ENCODE data around the gene ARSH. TPM values are rescaled to one million over a fixed set of nuclear protein-coding genes. Genes with fewer than 3 reads are reported as not detected.
"Not testable (repeated sequence)": the region's sequence is repeated elsewhere in the genome, so short reads cannot be mapped to it uniquely, and the experiment has no call there.

ARSH gene, protein sequence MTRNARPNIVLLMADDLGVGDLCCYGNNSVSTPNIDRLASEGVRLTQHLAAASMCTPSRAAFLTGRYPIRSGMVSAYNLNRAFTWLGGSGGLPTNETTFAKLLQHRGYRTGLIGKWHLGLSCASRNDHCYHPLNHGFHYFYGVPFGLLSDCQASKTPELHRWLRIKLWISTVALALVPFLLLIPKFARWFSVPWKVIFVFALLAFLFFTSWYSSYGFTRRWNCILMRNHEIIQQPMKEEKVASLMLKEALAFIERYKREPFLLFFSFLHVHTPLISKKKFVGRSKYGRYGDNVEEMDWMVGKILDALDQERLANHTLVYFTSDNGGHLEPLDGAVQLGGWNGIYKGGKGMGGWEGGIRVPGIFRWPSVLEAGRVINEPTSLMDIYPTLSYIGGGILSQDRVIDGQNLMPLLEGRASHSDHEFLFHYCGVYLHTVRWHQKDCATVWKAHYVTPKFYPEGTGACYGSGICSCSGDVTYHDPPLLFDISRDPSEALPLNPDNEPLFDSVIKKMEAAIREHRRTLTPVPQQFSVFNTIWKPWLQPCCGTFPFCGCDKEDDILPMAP
- not detected for polyA plus RNA-seq (ENCODE audit: insufficient read length)

DNA sequence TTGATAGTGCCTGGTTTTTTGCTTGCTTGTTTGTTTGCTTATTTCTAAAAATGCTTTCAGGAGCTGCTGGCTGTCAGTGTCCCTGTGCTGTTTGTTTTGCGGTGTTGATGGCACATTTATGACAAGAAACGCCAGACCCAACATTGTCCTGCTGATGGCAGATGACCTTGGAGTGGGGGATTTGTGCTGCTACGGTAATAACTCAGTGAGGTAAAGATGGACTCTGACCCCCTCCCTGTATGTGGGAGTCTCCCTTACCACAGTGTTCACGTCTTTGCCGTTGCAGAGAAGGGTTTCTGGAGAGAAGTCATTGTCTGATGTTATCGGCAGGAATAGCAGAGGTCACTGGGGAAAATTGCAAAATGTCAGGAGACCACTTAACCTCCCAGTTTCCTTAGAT, at the start of gene ARSH:
Gene ARSH, plus strand, starts transcription at position 52 of the 400 bp plus-strand sequence. Its CDS starts 67 bp downstream, at position 119.
- no peak for DNase-seq

DNA sequence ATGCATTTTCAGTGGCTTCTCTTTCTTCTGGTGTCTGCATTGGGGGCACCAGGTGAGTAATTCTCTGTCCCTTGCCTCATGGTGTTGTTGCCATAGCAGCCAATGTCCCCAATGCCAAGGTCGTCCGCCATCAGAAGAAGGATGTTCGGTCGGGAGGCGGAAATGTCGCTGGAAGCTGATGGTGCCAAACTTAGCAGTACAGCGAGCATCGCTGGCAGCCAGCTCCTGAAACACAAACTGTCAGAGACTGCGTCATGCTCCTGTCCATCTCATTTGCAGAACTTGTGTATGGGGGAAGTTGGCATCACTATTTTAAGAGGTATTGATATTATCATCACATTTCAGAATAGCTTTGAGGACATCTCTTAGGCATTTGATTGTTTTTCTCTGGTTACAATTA, 48.1 kb upstream of the ARSH start:
- no peak for DNase-seq

DNA sequence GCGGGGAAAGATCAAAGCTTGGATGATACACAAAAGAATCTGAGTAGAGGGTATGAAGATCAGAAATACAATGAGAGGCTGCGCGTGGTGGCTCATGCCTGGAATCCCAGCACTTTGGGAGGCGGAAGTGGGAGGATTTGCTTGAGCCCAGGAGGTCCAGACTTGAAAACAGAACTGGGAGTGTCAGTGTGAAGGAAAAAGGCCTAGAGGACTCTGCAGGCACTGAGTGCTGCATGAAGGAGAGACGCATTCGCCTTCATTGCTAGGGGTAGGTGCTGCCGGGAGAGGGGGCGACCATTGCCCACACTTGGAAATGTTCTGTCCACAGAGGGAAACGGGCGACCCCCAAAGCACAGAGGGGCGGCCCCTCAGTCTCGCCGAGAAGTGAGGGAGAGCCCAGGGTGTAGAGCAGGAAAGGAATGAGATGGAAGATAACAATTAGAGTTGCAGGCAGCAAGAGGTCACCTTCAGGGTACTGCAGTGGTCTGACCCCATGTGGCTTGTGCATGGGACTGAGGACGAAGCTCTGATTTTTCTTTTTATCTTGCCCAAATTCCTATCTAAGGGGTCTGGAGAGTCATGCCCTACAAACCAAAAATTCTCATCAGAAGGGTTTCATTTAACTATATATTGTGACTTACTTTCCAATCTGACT, 45.4 kb upstream of the ARSH start:
- DNase-seq: no peak

DNA sequence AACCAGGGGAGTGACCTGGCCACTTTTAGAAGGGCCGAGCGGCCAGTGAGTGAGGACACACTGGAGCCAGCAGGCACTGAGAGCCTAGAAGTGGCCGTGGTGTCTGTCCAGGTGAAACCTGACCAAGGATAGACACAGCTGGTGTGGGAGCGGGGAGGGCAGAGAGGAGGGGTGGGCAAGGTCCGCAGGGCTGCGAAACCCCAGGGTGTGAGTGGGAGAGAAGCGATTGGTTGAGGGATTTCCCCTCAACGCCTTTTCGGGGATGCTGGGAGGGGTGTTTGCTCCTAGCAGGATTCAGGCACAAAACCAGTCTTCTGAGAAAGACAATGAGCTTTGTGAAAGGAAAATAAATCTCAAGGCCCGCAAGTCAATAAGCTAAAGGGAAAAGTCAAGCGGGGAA, 44.0 kb upstream of the ARSH start:
- DNase-seq: no peak

DNA sequence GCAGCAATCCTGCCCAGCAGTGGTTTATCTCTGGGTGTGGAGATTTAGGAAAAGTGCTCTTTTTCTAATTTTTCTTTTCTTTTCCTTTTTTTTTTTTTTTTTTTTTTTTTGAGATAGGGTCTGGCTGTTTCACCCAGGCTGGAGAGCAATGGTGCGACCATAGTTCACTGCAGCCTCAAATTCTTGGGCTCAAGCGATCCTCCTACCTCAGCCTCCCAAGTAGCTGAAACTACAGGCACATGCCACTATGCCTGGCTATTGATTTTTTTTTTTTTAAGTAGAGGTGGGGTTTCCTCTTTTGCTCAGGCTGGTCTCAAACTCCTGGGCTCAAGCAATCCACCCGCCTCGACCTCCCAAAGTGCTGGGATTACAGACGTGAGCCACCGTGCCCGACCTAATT, 42.9 kb upstream of the ARSH start:
- DNase-seq: not testable (repeated sequence)

DNA sequence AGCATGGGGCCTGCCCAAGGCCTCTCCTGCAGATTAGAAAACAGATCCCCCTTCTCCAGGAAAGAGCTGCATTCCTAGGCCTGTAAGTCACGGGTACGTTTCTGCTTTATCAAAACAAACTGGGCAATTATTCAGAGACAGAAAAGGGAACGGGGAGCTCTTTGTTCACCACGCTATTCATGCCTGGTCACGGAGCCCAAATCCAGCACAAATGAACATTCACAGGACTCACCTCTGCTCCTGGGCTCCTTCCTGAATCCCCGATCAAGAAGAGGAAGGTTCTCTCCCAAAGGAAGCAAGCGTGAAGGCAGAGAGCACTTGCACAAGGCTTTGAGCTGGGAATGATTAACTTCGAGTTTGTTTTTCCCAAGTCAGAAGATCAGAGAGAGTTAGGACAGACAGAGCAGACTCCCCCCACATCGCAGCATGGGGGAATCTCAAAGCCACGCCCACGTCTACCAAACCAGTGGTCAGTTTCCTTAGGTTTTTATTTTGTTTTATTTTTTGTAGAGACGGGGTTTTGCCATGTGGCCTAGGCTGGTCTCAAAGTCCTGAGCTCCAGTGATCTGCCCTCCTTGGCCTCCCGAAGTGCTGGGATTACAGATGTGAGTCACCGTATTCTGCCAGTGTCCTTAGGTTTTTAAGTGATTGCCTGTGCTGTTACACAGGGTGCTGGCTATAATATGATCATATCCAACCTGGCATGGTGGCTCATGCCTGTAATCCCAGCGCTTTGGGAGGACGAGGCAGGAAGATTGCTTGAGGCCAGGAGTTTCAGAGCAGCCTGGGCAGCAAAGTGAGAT, 42.2 kb upstream of the ARSH start:
- DNase-seq: not testable (repeated sequence)

DNA sequence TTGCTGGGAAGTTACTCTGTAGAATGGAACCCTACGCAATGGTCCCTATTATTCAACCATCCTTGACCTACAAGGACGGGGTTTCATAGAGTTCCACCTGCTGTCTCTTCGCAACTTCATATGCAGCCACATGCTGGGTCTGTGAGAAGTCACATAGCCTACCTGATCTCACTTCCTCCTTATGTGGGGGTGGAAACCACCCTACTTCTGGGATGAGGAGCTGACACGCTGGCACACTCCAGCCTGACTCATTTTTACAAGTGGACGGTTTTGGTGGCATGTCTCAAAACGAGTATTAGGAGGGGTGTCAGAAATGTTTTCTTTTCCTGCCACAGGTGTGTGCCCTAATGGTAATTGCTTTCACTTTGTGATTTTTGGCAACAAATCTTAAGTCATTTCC, 40.4 kb upstream of the ARSH start:
- DNase-seq: no peak

DNA sequence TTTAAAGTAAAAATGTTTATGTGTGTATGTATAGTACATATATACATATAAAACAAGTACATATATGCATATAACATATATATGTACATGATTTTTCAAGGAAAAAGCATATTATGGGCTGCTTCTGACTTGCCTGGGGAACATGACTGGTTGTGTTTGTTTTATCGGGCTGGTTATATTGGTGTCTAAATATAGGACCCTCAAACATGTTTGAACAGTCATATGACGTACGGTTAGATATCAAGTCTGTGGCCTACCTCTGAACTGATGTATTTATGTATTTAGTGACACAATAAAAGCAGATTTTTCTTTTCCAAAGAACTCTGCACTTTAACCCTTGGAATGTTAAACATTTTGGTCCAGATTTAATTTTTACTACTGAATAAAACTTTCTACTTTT, 39.3 kb upstream of the ARSH start:
- DNase-seq: no peak

DNA sequence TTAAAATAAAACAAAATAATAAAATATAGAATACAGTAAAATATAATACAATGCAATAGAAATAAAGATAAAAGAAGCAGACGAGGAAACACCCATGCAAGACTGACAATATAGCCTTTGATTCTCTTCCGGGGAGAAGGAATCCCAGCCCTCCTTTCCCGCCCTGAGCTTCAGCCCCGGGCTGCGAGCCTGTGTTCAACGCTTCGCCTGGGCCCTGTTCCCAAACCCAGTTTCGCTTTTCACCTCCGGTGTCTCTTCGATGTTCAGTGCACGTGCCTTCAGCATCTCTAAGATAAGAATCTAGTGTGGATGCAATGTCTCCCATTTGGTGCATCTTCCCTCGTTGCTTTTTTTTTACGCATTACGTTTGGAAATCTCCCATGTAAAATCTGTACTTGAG, 38.8 kb upstream of the ARSH start:
- no peak for DNase-seq

DNA sequence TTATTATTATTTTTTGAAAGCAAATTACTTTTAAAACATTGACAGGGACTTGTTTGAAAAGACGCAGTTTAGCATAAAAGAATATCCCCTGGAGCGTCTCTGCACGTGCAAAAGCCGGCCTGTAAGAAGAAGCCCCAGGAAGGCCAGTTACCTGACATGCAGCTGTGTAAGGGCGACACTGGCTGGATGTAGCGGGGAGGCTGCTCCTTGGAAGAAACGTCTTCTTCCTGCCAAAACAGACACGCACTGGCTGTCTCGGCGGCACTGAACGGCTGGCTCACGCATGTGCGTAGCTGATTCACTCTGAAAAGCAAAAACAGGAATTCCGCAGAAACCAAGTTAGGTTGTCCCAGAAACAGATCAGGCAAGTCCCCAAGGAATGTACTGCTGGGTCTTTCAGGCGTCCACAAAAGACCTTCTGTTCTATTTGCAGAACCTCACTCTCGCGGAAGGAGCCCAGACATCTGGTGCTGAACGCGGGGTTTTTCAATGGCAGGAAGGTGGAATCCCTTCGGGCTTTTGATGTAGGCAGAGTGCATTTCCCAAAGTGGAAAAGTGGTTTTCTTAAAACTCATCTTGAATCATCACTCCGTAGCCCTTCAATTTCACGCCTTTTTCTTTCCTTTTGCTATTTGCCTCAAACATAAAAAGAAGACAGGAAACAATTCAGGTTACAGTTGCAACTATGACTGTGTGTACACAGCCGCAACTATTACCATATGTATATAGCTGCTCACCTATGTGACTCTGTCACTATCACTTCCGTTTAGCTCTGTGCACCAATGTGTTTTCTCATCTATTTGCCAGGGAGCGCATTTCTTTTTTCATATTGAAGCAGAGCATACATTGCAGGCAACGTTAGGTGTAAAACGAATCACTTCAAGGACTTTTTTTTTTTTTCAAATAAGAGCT, 38.1 kb upstream of the ARSH start:
- peak; percentile 32 for DNase-seq

DNA sequence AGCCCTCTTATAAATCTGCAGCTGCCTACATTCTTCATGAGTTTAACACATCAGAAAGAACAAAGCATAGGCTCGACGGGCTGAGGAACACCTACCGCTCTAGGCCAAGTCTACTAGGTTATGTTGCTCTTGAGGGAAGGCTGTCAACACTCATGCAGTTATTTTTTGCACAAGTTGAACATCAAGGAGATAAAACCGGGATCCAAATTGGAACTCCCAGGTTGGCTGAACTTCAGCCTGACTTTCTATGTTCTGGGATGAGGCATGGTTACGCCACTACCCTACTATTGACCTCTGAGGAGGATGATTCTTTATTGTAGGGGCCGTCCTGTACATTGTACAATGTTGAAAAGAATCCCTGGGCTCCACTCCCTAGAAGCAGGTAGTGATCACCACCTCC, 37.3 kb upstream of the ARSH start:
- no peak for DNase-seq

DNA sequence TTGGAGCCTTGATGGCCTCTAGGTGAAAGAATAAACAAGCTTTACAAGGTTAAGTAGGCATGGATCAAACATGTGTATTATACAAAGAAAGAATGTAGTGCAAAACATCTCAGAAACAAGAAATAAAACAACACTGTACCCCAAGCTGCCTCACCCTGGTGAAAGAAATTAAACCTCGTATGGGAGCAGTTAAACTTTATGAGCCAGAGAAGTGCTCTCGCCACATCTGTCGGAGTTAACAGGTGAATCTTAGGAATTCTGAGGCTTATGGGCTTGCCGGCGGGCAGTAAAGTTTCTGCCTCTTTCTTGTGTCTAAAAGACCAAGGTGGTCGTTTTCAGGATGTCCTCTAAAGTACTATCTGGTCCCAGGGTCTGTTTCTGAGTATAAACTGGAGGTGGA, 34.0 kb upstream of the ARSH start:
- no peak for DNase-seq

DNA sequence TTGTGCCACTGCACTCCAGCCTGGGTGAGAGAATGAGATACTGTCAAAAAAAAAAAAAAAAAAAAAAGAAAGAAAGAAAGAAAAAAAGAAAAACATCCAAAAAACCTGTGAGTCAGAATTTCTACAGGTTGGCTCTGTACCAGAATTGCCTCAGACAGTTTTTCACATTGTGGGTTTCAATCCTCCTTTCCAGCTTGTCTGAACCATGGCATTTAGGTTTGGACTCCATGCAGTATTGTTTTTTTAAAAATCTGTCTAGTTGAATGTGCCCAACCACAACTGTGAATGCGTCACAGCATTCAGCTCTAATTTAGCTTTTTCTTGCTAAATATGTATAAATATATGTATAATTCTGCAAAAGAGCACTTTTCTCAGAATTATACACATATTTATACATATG, 31.4 kb upstream of the ARSH start:
- DNase-seq: no peak

DNA sequence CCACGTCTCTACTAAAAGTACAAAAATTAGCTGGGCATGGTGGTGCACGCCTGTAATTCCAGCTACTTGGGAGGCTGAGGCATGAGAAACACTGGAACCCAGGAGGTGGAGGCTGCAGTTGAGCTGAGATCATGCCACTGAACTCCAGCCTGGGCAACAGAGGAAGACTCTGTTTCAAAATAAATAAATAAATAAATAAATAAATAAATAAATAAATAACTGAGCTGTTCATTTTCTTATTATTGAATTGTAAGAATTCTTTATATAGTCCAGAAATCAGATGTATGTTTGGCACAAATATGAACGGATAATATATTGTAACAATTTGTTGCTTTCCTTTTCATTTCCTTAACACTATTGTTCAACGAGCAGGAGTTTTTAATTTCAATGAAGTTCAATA, 27.7 kb upstream of the ARSH start:
- DNase-seq: not testable (repeated sequence)

DNA sequence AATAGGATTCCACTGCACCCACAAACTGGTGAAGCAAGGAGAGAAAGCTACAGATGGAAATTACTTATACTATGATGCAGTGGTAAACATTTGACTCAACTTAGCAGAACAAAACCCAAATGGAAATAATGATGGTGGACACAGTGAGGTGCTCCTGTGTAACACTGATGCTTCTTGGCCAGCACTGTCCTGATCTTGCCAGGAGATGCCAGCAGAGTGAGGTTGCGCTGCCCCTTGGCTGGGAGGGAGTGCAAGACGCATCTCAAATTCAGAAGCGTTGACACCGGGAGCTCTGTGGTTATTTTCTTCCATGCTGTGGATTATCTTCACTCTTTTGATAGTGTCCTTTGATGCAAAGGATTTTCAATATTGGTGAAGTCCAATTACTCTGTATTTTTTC, 22.0 kb upstream of the ARSH start:
- DNase-seq: no peak

DNA sequence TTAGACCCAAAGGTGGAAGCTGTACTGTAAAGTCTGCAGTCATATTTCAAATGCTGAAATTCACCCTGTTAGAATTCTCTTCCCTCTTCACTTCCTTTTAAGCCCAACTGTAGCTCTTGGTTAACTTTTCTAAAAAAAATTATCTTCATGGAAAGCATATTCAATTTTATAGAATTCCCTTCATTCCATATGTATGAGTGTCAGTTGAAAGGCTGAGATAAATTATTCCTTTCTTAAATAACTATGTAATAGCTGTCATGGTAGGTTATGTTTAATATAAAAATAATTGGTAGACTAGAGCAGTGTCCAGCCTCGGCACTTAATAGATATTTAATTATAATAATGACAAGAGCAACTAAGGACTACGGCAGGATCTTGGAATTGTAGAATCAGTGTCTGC, 16.8 kb upstream of the ARSH start:
- no peak for DNase-seq

DNA sequence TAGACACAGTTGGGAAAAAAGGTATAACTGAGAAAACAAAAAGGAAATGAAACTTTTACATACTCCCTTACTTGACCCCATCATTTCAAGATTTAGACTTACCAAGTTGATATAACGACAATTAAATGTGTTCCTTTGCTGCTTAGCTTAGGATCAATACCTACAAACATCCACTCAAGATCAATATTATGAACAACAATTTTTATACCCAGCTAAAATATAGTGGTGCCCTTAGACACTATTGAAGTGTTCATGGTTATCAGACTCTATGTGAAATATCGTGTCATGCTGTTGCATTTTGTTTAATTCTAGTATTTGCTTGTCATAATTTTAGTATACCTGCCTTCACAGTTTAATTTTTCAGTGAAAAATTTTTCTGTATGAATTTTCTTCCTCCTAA, 4.2 kb downstream of the ARSH start:
- no peak for DNase-seq

DNA sequence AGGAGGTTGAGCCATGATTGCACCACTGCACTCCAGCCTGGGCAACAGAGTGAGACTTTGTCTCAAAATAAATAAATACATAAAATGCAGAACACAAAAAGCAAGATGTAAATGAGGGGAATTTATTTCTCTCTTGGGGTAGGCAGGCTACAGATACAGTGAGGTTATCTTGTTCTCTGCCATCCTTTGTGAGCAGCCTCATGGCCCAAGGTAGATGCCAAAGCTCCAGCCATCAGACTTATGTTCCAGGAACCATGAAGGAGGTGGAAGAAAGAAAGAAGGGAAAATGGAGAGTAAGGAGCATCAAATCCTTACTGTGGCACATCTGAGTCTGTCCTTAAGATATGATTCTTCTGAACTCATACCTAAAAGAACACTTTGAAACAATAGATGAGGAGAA, 11.1 kb downstream of the ARSH start:
- DNase-seq: no peak

DNA sequence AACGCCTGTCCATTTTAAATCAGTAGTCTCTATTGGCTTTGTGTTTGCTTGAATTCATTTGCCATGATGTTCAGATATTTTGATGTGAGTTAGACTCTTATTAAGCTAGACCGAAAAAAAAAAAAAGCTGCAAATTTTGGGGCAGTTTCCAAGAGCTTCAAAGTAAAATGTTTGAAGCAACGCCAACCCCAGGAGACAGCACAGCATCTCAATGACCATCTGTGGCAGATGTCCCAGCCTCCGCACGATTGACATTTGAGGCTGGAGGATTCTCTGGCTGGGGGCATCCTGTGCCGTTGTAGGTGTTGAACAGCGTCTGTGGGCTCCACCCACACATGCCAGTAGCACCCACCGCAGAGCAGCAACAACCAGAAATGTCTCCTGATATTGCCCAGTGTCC, 17.8 kb downstream of the ARSH start:
- DNase-seq: no peak

DNA sequence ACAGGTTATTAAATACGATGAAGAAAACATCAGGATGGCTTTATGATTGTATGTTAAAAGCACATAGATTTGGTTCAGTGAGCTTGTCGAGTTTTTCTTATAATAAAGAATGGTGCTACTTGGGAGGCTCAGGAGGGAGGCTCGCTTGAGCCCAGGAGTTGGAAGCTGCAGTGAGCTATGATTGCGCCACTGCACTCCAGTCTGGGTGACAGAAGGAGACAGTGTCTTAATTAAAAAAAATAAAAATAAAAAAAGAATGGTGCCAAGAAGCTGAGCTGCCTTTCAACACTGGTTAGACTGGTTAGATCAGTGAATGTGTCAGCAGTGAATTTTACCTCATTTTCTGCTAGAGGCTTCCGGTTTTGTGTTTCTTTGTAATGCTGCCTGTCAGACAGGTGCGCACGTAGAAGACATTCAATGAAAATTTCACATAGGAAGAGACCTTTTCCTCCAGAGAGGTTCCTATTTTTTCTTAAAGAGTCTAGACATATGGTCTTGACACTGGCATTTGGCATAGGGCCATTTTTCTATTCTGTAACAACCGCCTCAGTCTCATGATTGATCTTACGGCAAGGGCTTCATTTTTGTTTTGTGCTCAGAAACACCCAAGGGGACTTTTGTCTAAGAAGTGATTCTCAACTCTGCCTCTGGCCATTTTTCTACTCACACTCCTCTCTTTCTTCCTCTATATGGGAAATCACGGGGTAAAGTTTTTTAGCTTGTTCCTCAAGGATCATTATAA, 19.9 kb downstream of the ARSH start:
- DNase-seq: no peak

DNA sequence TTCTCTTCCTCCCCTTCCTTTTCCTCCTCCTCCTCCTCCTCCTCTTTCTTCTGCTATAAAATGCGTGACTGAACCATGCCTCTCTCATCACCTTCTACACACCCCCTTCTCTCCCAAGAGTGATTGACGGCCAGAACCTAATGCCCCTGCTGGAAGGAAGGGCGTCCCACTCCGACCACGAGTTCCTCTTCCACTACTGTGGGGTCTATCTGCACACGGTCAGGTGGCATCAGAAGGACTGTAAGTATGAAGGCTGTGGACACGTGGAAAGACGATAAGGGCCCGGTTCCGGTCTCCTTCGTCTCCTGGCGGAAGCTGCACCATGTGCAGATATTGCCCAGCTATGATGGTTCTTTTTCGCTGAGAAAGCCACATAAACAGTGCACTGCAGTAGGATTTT, 22.8 kb downstream of the ARSH start:
- no peak for DNase-seq
